CD8-positive, alpha-beta memory T cell (primary cell): ENCODE data around the gene AKAP8L. TPM values are rescaled to one million over a fixed set of nuclear protein-coding genes. Genes with fewer than 3 reads are reported as not detected.

Experiments used
- CTCF ChIA-PET: fragments of 350-600 bp; sonication (Branson Sonifier 250); formaldehyde crosslinking; loops from one replicate; lab custom pipeline; 2021; ENCODE audit warnings: antibody characterized with exemption; lab: Charles Lee
- POLR2A ChIA-PET: fragments of 350-600 bp; sonication (Branson Sonifier 250); formaldehyde crosslinking; loops from one replicate; lab custom pipeline; 2021; ENCODE audit warnings: antibody characterized with exemption; lab: Charles Lee
- DNase-seq, 5 donors: peaks; one replicate each; pipeline versions ENCODE4 v3.0.0 to v3.0.0-alpha.2; 2020 to 2022; ENCODE audit warnings: mixed read lengths in 1 of 5
- H3K27ac ChIP-seq: one replicate; pipeline ENCODE4 v1.7.0; 2013; ENCODE audit warnings: low read depth, mild to moderate bottlenecking, low read length, moderate library complexity
- H3K27me3 ChIP-seq: 2 replicates; pipeline ENCODE4 v1.7.0; 2013; ENCODE audit warnings: low read length, mild to moderate bottlenecking; ENCODE audit not compliant: insufficient read depth, poor library complexity, severe bottlenecking
- H3K36me3 ChIP-seq: 2 replicates; pipeline ENCODE4 v1.7.0; 2013; ENCODE audit warnings: mild to moderate bottlenecking, low read length, moderate library complexity; ENCODE audit not compliant: insufficient read depth
- H3K4me1 ChIP-seq: 2 replicates; pipeline ENCODE4 v1.7.0; 2013; ENCODE audit warnings: mild to moderate bottlenecking, low read length, moderate library complexity; ENCODE audit not compliant: insufficient read depth
- H3K4me3 ChIP-seq: 2 replicates; pipeline ENCODE4 v1.7.0; 2013; ENCODE audit warnings: mild to moderate bottlenecking, low read length
- H3K9me3 ChIP-seq: 2 replicates; pipeline ENCODE4 v1.7.0; 2013; ENCODE audit warnings: mild to moderate bottlenecking, low read length
- H3K27ac Mint-ChIP-seq, 8 donors: one replicate each; pipeline ENCODE4 v1.8.0; 2020 to 2021; ENCODE audit warnings: mixed read lengths in 8 of 8, mild to moderate bottlenecking in 6 of 8, inconsistent platforms in 3 of 8, moderate library complexity in 3 of 8
- H3K27me3 Mint-ChIP-seq, 2 donors: one replicate each; pipeline ENCODE4 v1.8.0; 2020 to 2021; ENCODE audit warnings: mixed read lengths in 2 of 2, mild to moderate bottlenecking in 1 of 2, moderate library complexity in 1 of 2
- H3K36me3 Mint-ChIP-seq, 3 donors: one replicate each; pipeline ENCODE4 v1.8.0; 2020 to 2021; ENCODE audit warnings: mixed read lengths in 3 of 3, inconsistent platforms in 1 of 3, mild to moderate bottlenecking in 1 of 3
- H3K4me1 Mint-ChIP-seq, 3 donors: one replicate each; pipeline ENCODE4 v1.8.0; 2020 to 2021; ENCODE audit warnings: mixed read lengths in 3 of 3, inconsistent platforms in 1 of 3, mild to moderate bottlenecking in 1 of 3
- H3K4me3 Mint-ChIP-seq, 7 donors: one replicate each; pipeline ENCODE4 v1.8.0; 2020 to 2021; ENCODE audit warnings: mixed read lengths in 7 of 7, mild to moderate bottlenecking in 6 of 7, moderate library complexity in 4 of 7, inconsistent platforms in 2 of 7
- H3K9me3 Mint-ChIP-seq, 5 donors: one replicate each; pipeline ENCODE4 v1.8.0; 2020 to 2022; ENCODE audit warnings: mixed read lengths in 5 of 5, mild to moderate bottlenecking in 3 of 5, moderate library complexity in 2 of 5, inconsistent platforms in 1 of 5
- polyA plus RNA-seq: library from polyadenylated mRNA; unstranded; fragments of 300-500 nt; fragmentation: Illumina TruSeq; gene quantifications from one replicate; pipeline ENCODE4 v1.2.3, GENCODE V29; 2021
- total RNA-seq, 2 experiments: library from RNA; stranded (reverse); gene quantifications; one replicate each; pipeline ENCODE4 v1.2.3, GENCODE V29; 2021

The AKAP8L gene
- total and polyA plus RNA-seq, 3 experiments from 2014 or later = 69.8 to 74.9 (median 74.5) TPM

- H3K4me3 Mint-ChIP-seq = peak overlapping the region in 5 of 7 donors; percentile 49 to 99 (median 93)
- H3K9me3 Mint-ChIP-seq = no peaks in the 10 kb centered on the region
Observed at GRCh38 chr19:15429825-15430467, 11.2 kb upstream of the AKAP8L start.

DNA sequence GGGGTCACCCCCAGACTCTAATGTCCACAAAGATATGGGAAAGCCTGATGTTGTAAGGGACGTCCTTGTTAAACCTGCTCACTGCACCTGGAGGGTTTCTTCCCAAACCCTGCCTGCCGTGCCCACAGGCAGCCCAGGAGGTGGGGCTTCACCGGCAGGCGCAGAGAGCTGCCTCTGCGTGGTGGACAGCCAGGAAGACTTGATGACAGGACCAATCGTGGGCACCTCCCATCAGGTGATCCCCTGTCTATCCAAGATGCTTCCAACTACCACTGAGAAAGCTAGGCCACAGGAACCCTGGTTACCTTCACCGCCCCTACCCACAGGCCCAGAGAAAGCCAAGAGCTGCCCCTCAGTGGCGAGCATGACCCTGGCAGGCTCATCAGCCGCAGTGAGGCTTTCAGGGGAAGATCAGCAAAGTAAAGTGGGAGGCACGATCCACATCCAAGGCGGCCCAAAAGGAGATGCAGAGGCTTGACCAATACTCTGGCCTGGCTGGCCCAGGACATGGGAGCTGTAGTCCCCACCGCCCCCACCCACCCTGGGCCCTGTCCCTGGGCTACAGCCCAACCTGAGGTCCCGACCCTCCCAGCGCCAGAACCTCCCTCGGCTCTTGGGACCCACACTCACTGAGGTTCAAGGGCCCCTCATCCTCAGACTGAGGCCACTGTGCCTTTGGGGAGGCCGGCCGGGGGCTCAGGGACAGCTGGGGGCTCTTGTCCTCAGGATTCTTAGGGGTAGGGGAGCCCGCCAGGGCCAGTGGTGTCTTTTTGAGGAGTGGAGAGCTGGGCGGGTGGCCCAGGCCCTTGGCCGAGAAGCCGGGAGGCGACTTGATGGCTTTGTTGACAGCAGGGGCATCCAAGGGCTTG, 10.4 kb upstream of the AKAP8L start:
- Histone ChIP-seq H3K36me3 (peaks cover 12% of the 10 kb centered on the region), H3K4me1 (peaks cover 24% of the 10 kb centered on the region), H3K9me3 (no peaks in the 10 kb centered on the region), H3K27me3 (no peaks in the 10 kb centered on the region), H3K27ac (no peak overlapping the region), H3K4me3 (no peak overlapping the region)
- Mint-ChIP-seq H3K27ac (peak overlapping the region in 2 of 8 donors; percentile 23 to 38), H3K4me1 (peaks cover 33 to 35% (median 35%) of the 10 kb centered on the region in 3 donors), H3K4me3 (peak overlapping the region in 1 of 7 donors; percentile 24), H3K36me3 (peaks cover 3 to 49% (median 7%) of the 10 kb centered on the region in 3 donors), H3K27me3 (no peaks in the 10 kb centered on the region), H3K9me3 (no peaks in the 10 kb centered on the region)
- POLR2A ChIA-PET = interaction anchor here (2.1 kb wide), 1 partner anchor 9 kb away, joined by 5 read pairs; no protein-coding TSS in a partner anchor
- DNase-seq = no peak
- CTCF ChIA-PET = interaction anchor here (1.1 to 2.4 kb wide), 2 partner anchors 10 to 127 kb away, joined by 4 to 12 read pairs; partner anchors contain the start of gene AKAP8L

More at GRCh38 chr19:15429825-15430467, 11.2 kb upstream of the AKAP8L start:
- peaks cover 24% of the 10 kb centered on the region for H3K4me1 ChIP-seq
- CTCF ChIA-PET = interaction anchor here (0.9 to 3.8 kb wide), 4 partner anchors 11 to 127 kb away, joined by 3 to 24 read pairs (median 10); partner anchors contain the start of gene AKAP8L
- H3K27ac ChIP-seq = no peak overlapping the region
- POLR2A ChIA-PET = interaction anchor here (2.1 kb wide), 1 partner anchor 10 kb away, joined by 5 read pairs; no protein-coding TSS in a partner anchor
- H3K27ac Mint-ChIP-seq = peak overlapping the region in 1 of 8 donors; percentile 32
- no peak for DNase-seq
- no peaks in the 10 kb centered on the region for H3K27me3 ChIP-seq
- no peaks in the 10 kb centered on the region for H3K9me3 ChIP-seq
- H3K4me1 Mint-ChIP-seq = peaks cover 33 to 35% (median 35%) of the 10 kb centered on the region in 3 donors
- H3K36me3 ChIP-seq = peaks cover 12% of the 10 kb centered on the region
- no peaks in the 10 kb centered on the region for H3K27me3 Mint-ChIP-seq
- H3K36me3 Mint-ChIP-seq = peaks cover 3 to 47% (median 7%) of the 10 kb centered on the region in 3 donors
- no peak overlapping the region for H3K4me3 ChIP-seq

DNA sequence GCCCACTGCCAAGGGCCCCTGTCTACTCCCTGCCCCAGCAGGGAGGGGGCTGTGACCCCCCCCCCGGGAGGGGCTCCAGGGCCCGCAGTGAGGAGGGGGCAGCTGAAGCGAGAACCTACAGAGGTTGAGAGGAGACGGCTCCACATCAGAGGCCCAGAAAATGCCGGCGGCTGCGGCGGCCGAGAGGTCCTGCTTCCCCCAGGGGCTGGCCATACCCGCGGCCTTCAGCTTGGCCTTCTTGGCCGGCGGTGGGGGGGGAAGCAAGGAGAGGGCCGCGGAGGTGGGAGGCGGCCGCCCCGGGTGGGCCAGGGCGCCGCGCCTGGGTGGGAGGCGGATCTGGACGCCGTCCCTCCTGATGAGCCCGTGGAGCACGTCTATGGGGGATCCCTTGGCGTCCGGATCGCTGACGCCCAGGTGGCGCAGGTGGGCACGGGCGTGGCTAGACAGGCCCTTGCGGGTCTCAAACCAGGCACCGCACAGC, 9.2 kb upstream of the AKAP8L start:
- no peaks in the 10 kb centered on the region for H3K27me3 Mint-ChIP-seq
- no peaks in the 10 kb centered on the region for H3K9me3 Mint-ChIP-seq
- ChIA-PET POLR2A (interaction anchor here (2.1 kb wide), 1 partner anchor 8 kb away, joined by 5 read pairs; no protein-coding TSS in a partner anchor), CTCF (interaction anchor here (0.9 to 2.4 kb wide), 2 partner anchors 9 to 128 kb away, joined by 3 to 12 read pairs; partner anchors contain the start of gene AKAP8L)
- H3K36me3 ChIP-seq = peaks cover 21% of the 10 kb centered on the region
- peaks cover 28 to 30% (median 28%) of the 10 kb centered on the region in 3 donors for H3K4me1 Mint-ChIP-seq
- no peak overlapping the region for H3K27ac Mint-ChIP-seq
- H3K4me3 Mint-ChIP-seq = no peak overlapping the region
- H3K27me3 ChIP-seq = no peaks in the 10 kb centered on the region
- no peaks in the 10 kb centered on the region for H3K9me3 ChIP-seq
- H3K4me1 ChIP-seq = peaks cover 20% of the 10 kb centered on the region
- DNase-seq = no peak
- peaks cover 11 to 56% (median 12%) of the 10 kb centered on the region in 3 donors for H3K36me3 Mint-ChIP-seq
- no peak overlapping the region for H3K27ac ChIP-seq
- no peak overlapping the region for H3K4me3 ChIP-seq

DNA sequence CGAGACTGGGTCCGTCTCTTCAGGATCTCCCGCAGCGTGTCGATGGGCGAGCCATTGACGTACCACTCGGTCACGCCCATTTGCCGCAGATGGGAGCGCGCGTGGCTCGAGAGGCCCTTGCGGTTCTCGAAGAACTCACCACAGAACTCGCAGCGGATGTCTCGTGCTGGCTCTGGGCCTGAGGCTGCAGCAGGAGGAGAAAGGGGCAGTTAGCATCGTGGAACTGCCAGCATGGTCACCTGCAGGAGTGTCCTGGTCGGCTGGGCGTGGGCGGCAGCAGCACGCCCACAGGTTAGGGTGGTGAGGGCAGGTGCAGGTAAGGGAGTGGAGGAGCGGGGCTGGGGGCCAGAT, 8.5 kb upstream of the AKAP8L start:
- POLR2A ChIA-PET = no interaction called here
- H3K4me1 Mint-ChIP-seq = peaks cover 25 to 27% (median 27%) of the 10 kb centered on the region in 3 donors
- no peak overlapping the region for H3K4me3 Mint-ChIP-seq
- no peak overlapping the region for H3K4me3 ChIP-seq
- H3K27me3 ChIP-seq = no peaks in the 10 kb centered on the region
- CTCF ChIA-PET = interaction anchor here (2.4 kb wide), 1 partner anchor 8 kb away, joined by 12 read pairs; the partner anchor contains the start of gene AKAP8L
- no peaks in the 10 kb centered on the region for H3K9me3 Mint-ChIP-seq
- no peak overlapping the region for H3K27ac Mint-ChIP-seq
- DNase-seq = no peak
- no peaks in the 10 kb centered on the region for H3K27me3 Mint-ChIP-seq
- no peaks in the 10 kb centered on the region for H3K9me3 ChIP-seq
- peaks cover 22% of the 10 kb centered on the region for H3K36me3 ChIP-seq
- peaks cover 20% of the 10 kb centered on the region for H3K4me1 ChIP-seq
- H3K36me3 Mint-ChIP-seq = peaks cover 12 to 61% (median 13%) of the 10 kb centered on the region in 3 donors
- no peak overlapping the region for H3K27ac ChIP-seq

GRCh38 chr19:15426485-15427349, 7.9 kb upstream of the AKAP8L start:
- Histone ChIP-seq H3K36me3 (peaks cover 22% of the 10 kb centered on the region), H3K27me3 (no peaks in the 10 kb centered on the region), H3K4me1 (peaks cover 17% of the 10 kb centered on the region), H3K9me3 (no peaks in the 10 kb centered on the region), H3K4me3 (no peak overlapping the region), H3K27ac (no peak overlapping the region)
- Mint-ChIP-seq H3K9me3 (no peaks in the 10 kb centered on the region), H3K4me1 (peaks cover 22 to 23% (median 23%) of the 10 kb centered on the region in 3 donors), H3K4me3 (peak overlapping the region in 1 of 7 donors; percentile 3), H3K27me3 (no peaks in the 10 kb centered on the region), H3K27ac (peak overlapping the region in 1 of 8 donors; percentile 17), H3K36me3 (peaks cover 12 to 62% (median 13%) of the 10 kb centered on the region in 3 donors)
- POLR2A ChIA-PET = no interaction called here
- no peak for DNase-seq
- CTCF ChIA-PET = interaction anchor here (0.9 to 1.0 kb wide), 2 partner anchors 16 to 129 kb away, joined by 3 read pairs; no protein-coding TSS in a partner anchor

- Mint-ChIP-seq H3K4me1 (peaks cover 10 to 11% (median 10%) of the 10 kb centered on the region in 3 donors), H3K27ac (no peak overlapping the region), H3K4me3 (no peak overlapping the region), H3K36me3 (peaks cover 13 to 56% (median 14%) of the 10 kb centered on the region in 3 donors), H3K27me3 (no peaks in the 10 kb centered on the region), H3K9me3 (no peaks in the 10 kb centered on the region)
- H3K36me3 ChIP-seq = peaks cover 22% of the 10 kb centered on the region
- no peak for DNase-seq
- no peak overlapping the region for H3K4me3 ChIP-seq
- H3K27ac ChIP-seq = no peak overlapping the region
- no peaks in the 10 kb centered on the region for H3K27me3 ChIP-seq
- peaks cover 4% of the 10 kb centered on the region for H3K4me1 ChIP-seq
- no peaks in the 10 kb centered on the region for H3K9me3 ChIP-seq
- ChIA-PET POLR2A (no interaction called here), CTCF (no interaction called here)
Observed at GRCh38 chr19:15425321-15425950, 6.6 kb upstream of the AKAP8L start.
